Measurements from ENCODE around the gene CELA1. TPM values are rescaled to one million over a fixed set of nuclear protein-coding genes. Genes with fewer than 3 reads are reported as not detected.
"Not testable (repeated sequence)": the region's sequence is repeated elsewhere in the genome, so short reads cannot be mapped to it uniquely, and the experiment has no call there.

The CELA1 gene
- total and polyA plus RNA-seq, 8 donors, result not detected

DNA sequence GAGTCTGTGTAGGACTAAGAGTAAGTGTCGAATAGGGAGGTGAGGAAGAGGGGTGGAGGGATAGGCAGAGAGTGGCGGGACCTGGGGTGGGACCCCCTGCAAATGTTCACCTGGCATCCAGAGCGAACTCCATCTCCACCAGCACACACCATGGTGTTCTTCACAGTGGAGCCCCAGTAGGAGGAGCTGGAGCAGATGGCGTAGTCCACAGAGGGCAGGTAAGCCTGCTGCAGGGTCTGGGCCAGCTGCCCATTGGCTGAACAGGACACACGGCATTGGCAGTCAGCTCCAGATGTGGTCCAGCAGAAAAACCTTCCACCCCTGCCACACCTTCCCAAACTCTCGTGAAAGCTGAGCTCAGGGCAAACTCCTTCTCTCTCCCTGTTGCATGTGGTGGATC is 6.7 kb downstream of the CELA1 start:
- Histone ChIP-seq H3K4me3 (no peak overlapping the region), H3K27me3 (peaks cover 0 to 4% (median 0%) of the 10 kb centered on the region in 3 donors), H3K4me1 (peaks cover 0 to 7% (median 6%) of the 10 kb centered on the region in 4 donors), H3K27ac (no peak overlapping the region), H3K9me3 (no peaks in the 10 kb centered on the region), H3K36me3 (no peaks in the 10 kb centered on the region)
- 63 to 80% (median 79%) methylated on average over 6 of the region's 6 CpGs for WGBS, 5 donors
- intact Hi-C loops (cut with DNase I; ENCODE audit: low total_unique reads), result loop anchor here (10.0 kb wide), 1 partner anchor 55 kb away; no protein-coding TSS in a partner anchor
- TF ChIP-seq POLR2AphosphoS5 (IDR thresholded peaks at IDR 0.05) (no peak), EP300 (IDR thresholded peaks at IDR 0.05) (no peak), POLR2A (IDR thresholded peaks at IDR 0.05) (no peak)
- TF ChIP-seq, protein P1, sequence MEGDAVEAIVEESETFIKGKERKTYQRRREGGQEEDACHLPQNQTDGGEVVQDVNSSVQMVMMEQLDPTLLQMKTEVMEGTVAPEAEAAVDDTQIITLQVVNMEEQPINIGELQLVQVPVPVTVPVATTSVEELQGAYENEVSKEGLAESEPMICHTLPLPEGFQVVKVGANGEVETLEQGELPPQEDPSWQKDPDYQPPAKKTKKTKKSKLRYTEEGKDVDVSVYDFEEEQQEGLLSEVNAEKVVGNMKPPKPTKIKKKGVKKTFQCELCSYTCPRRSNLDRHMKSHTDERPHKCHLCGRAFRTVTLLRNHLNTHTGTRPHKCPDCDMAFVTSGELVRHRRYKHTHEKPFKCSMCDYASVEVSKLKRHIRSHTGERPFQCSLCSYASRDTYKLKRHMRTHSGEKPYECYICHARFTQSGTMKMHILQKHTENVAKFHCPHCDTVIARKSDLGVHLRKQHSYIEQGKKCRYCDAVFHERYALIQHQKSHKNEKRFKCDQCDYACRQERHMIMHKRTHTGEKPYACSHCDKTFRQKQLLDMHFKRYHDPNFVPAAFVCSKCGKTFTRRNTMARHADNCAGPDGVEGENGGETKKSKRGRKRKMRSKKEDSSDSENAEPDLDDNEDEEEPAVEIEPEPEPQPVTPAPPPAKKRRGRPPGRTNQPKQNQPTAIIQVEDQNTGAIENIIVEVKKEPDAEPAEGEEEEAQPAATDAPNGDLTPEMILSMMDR (IDR thresholded peaks at IDR 0.05), result no peak
- no peak for DNase-seq

DNA sequence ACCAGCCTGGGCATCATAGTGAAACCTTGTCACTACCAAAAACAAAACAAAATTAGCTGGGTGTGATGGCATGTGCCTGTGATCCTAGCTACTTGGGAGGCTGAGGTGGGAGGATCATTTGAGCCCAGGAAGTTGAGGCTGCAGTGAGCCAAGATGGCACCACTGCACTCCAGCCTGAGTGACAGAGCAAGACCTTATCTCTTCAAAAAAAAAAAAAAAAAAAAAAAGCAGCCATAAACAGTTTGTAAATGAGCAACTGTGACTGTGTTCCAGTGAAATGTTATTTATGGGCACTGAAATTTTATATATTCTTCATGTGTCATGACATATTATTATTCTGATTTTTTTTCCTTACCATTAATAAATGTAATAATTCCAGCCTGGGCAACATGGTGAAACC is 9.1 kb downstream of the CELA1 start:
- DNase-seq, H3K4me3 ChIP-seq, H3K36me3 ChIP-seq, H3K4me1 ChIP-seq, H3K9me3 ChIP-seq, H3K27ac ChIP-seq, H3K27me3 ChIP-seq: not testable (repeated sequence)
- intact Hi-C loops (cut with DNase I; ENCODE audit: low total_unique reads), result loop anchor here (10.0 kb wide), 1 partner anchor 53 kb away; no protein-coding TSS in a partner anchor

DNA sequence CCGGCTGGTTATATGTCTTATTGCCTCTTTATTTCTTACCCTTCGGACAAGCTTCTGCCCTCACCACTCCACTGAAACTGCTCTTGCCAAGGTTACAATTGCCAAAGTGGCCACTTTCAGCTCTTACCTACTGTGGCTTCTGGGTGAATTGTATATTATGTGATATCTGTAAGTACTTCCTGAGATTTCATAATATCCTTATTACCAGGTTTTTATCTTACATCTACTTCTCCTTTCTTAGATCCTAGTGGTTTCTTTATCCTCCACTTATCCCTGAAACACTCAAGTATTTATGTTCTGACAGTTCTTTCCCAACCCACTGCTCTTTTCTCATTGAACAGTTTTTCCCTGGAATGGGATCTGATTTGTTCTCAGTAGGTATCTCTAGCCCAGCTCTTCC is 10.5 kb downstream of the CELA1 start:
- Histone ChIP-seq H3K27ac (no peak overlapping the region), H3K27me3 (peaks cover 0 to 4% (median 0%) of the 10 kb centered on the region in 3 donors), H3K9me3 (no peaks in the 10 kb centered on the region), H3K4me3 (no peak overlapping the region), H3K36me3 (no peaks in the 10 kb centered on the region), H3K4me1 (peaks cover 0 to under 1% (median under 1%) of the 10 kb centered on the region in 4 donors)
- TF ChIP-seq, protein P1 (IDR thresholded peaks at IDR 0.05), result no peak
- no peak for TF ChIP-seq POLR2A (IDR thresholded peaks at IDR 0.05)
- TF ChIP-seq POLR2AphosphoS5 (IDR thresholded peaks at IDR 0.05), result no peak
- no peak for TF ChIP-seq EP300 (IDR thresholded peaks at IDR 0.05)
- 64 to 91% (median 90%) methylated on average over 2 of the region's 2 CpGs for WGBS, 5 donors
- intact Hi-C loops (cut with DNase I; ENCODE audit: low total_unique reads), result loop anchor here (10.0 kb wide), 1 partner anchor 51 kb away; no protein-coding TSS in a partner anchor
- DNase-seq, result no peak

DNA sequence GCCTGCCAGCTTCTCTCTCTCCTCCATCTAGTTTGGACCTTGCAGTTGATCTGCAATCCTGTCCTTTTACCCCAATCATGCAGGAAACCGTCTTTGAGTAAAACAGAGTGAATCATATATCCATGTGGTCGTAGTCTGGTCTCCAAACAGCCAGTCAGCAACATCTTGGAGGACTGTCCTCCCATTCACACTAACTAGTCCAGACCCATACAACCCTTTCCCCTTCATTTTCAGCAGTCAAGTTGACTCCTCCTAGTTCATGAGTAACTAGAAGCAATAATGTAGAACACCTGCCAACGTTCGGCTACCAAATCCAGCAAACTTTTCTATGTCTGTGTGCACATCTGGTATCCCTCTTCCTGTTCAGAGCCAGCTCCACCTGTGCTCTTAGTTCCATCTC is 11.7 kb downstream of the CELA1 start:
- Histone ChIP-seq H3K27ac (no peak overlapping the region), H3K9me3 (no peaks in the 10 kb centered on the region), H3K27me3 (peaks cover 0 to 4% (median 0%) of the 10 kb centered on the region in 3 donors), H3K4me1 (no peaks in the 10 kb centered on the region), H3K4me3 (no peak overlapping the region), H3K36me3 (no peaks in the 10 kb centered on the region)
- WGBS, 5 donors, result 71 to 79% (median 78%) methylated on average over 4 of the region's 4 CpGs
- DNase-seq, result no peak
- TF ChIP-seq, protein P1 (IDR thresholded peaks at IDR 0.05), result no peak
- TF ChIP-seq POLR2A (IDR thresholded peaks at IDR 0.05), result no peak
- no peak for TF ChIP-seq EP300 (IDR thresholded peaks at IDR 0.05)
- TF ChIP-seq POLR2AphosphoS5 (IDR thresholded peaks at IDR 0.05), result no peak
- intact Hi-C loops (cut with DNase I; ENCODE audit: low total_unique reads), result loop anchor here (10.0 kb wide), 1 partner anchor 50 kb away; no protein-coding TSS in a partner anchor

DNA sequence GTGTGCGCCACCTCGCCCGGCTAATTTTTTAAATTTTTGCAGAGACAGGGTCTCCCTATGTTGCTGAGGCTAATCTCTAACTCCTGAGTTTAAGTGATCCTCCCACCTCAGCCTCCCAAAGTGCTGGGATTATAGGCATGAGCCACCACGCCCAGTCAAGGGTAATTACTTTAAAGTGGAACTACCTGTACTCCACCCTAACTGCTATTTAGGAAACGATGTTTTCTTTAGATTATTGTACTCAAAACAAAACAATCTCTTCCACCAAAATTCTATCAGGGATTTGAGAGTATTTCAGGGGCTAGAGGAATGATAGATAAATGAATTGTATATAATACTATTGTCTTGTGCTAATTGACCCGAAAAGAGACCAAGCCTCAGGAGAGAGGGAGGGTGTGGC is 12.9 kb downstream of the CELA1 start:
- WGBS, 5 donors, result 66 to 73% (median 69%) methylated on average over 6 of the region's 6 CpGs

More for the DNA sequence above, 12.9 kb downstream of the CELA1 start:
- no peak overlapping the region for H3K27ac ChIP-seq
- H3K9me3 ChIP-seq, result no peaks in the 10 kb centered on the region
- DNase-seq, result no peak
- intact Hi-C loops (cut with DNase I; ENCODE audit: low total_unique reads), result loop anchor here (10.0 kb wide), 1 partner anchor 49 kb away; no protein-coding TSS in a partner anchor
- H3K36me3 ChIP-seq, result no peaks in the 10 kb centered on the region
- no peak for TF ChIP-seq POLR2AphosphoS5 (IDR thresholded peaks at IDR 0.05)
- TF ChIP-seq, protein P1 (IDR thresholded peaks at IDR 0.05), result no peak
- TF ChIP-seq EP300 (IDR thresholded peaks at IDR 0.05), result no peak
- no peak for TF ChIP-seq POLR2A (IDR thresholded peaks at IDR 0.05)
- H3K4me1 ChIP-seq, result peaks cover 0 to 5% (median 0%) of the 10 kb centered on the region in 4 donors
- no peak overlapping the region for H3K4me3 ChIP-seq
- H3K27me3 ChIP-seq, result peaks cover 0 to 4% (median 0%) of the 10 kb centered on the region in 3 donors
